Neural progenitor cell (in vitro differentiated cells): ENCODE results near the gene NUP210. TPM values are rescaled to one million over a fixed set of nuclear protein-coding genes. Genes with fewer than 3 reads are reported as not detected.
"Not testable (repeated sequence)": the region's sequence is repeated elsewhere in the genome, so short reads cannot be mapped to it uniquely, and the experiment has no call there.

Experiments
- DNase-seq: peaks from one replicate; pipeline ENCODE4 v3.0.0-alpha.2; 2016; ENCODE audit warnings: low spot score
- H2AFZ ChIP-seq: fragments of 200-600 bp; sonication (generic); replicated peaks from 2 replicates; pipeline ENCODE4 v1.6.1; 2016; ENCODE audit warnings: antibody characterized with exemption
- H3F3A ChIP-seq: fragments of 200-600 bp; sonication (generic); 2 replicates; pipeline ENCODE4 v1.6.1; 2016; ENCODE audit warnings: antibody characterized with exemption, low read depth
- H3K27ac ChIP-seq: fragments of 200-600 bp; sonication (generic); 2 replicates; pipeline ENCODE4 v1.5.1; 2016; ENCODE audit warnings: mild to moderate bottlenecking
- H3K27me3 ChIP-seq: fragments of 200-600 bp; sonication (generic); 2 replicates; pipeline ENCODE4 v1.6.1; 2016; ENCODE audit warnings: mild to moderate bottlenecking, moderate library complexity
- H3K36me3 ChIP-seq: fragments of 200-600 bp; sonication (generic); 2 replicates; pipeline ENCODE4 v1.5.1; 2016
- H3K4me1 ChIP-seq: fragments of 200-600 bp; sonication (generic); 2 replicates; pipeline ENCODE4 v1.6.1; 2016; ENCODE audit warnings: mixed run types
- H3K4me2 ChIP-seq: fragments of 200-600 bp; sonication (generic); 2 replicates; pipeline ENCODE4 v1.6.1; 2016
- H3K4me3 ChIP-seq: fragments of 200-600 bp; sonication (generic); 2 replicates; pipeline ENCODE4 v1.5.1; 2016
- H3K79me2 ChIP-seq: fragments of 200-600 bp; sonication (generic); 2 replicates; pipeline ENCODE4 v1.6.1; 2016; ENCODE audit warnings: low read depth
- H3K9ac ChIP-seq: fragments of 200-600 bp; sonication (generic); 2 replicates; pipeline ENCODE4 v1.6.1; 2016
- H3K9me3 ChIP-seq: fragments of 200-600 bp; sonication (generic); 2 replicates; pipeline ENCODE4 v1.5.1; 2016; ENCODE audit warnings: low read depth
- H4K20me1 ChIP-seq: fragments of 200-600 bp; sonication (generic); 2 replicates; pipeline ENCODE4 v1.6.1; 2016; ENCODE audit warnings: low read depth
- H3K27ac Mint-ChIP-seq: 3 replicates; pipeline ENCODE4 v1.8.0; 2021; ENCODE audit warnings: mixed read lengths
- H3K27me3 Mint-ChIP-seq: 2 replicates; pipeline ENCODE4 v1.8.0; 2022; ENCODE audit warnings: low read depth, mild to moderate bottlenecking, inconsistent platforms, moderate library complexity, mixed read lengths; ENCODE audit not compliant: insufficient read depth
- H3K36me3 Mint-ChIP-seq: 3 replicates; pipeline ENCODE4 v1.8.0; 2021; ENCODE audit warnings: mixed read lengths
- H3K4me1 Mint-ChIP-seq: 3 replicates; pipeline ENCODE4 v1.8.0; 2021; ENCODE audit warnings: mixed read lengths
- H3K4me3 Mint-ChIP-seq: 3 replicates; pipeline ENCODE4 v1.8.0; 2021; ENCODE audit warnings: mild to moderate bottlenecking, moderate library complexity, mixed read lengths
- H3K9me3 Mint-ChIP-seq: 3 replicates; pipeline ENCODE4 v1.8.0; 2020; ENCODE audit warnings: mixed read lengths
- CTCF ChIP-seq: fragments of 200-600 bp; sonication (generic); IDR thresholded peaks from 2 replicates; pipeline ENCODE4 v1.5.1; 2017; ENCODE audit warnings: antibody characterized with exemption, mild to moderate bottlenecking
- EZH2 ChIP-seq: fragments of 200-600 bp; sonication (generic); IDR thresholded peaks from 2 replicates; pipeline ENCODE4 v1.6.1; 2017; ENCODE audit warnings: antibody characterized with exemption, mild to moderate bottlenecking, moderate library complexity
- EZH2phosphoT487 ChIP-seq: fragments of 200-600 bp; sonication (generic); IDR thresholded peaks from 2 replicates; pipeline ENCODE4 v1.6.1; 2017; ENCODE audit warnings: antibody characterized with exemption
- total RNA-seq: library from RNA; depleted of rRNA; stranded (reverse); fragments of >200 nt; gene quantifications from 2 replicates; pipeline ENCODE4 v1.2.3, GENCODE V29; 2015; ENCODE audit warnings: low replicate concordance

Gene NUP210
- total RNA-seq, 1 donor from 2014 or later: 37.1 TPM

- H3K4me2 ChIP-seq: no peak overlapping the region
- Mint-ChIP-seq H3K36me3 (no peaks in the 10 kb centered on the region), H3K4me1 (peaks cover 12% of the 10 kb centered on the region), H3K9me3 (peaks cover 2% of the 10 kb centered on the region), H3K27ac (no peak overlapping the region), H3K27me3 (no peaks in the 10 kb centered on the region), H3K4me3 (no peak overlapping the region)
- no peaks in the 10 kb centered on the region for H3K36me3 ChIP-seq
- no peaks in the 10 kb centered on the region for H4K20me1 ChIP-seq
- no peak overlapping the region for H2AFZ ChIP-seq
- no peak overlapping the region for H3K9ac ChIP-seq
- no peaks in the 10 kb centered on the region for H3F3A ChIP-seq
- H3K4me3 ChIP-seq: no peak overlapping the region
- H3K27ac ChIP-seq: no peak overlapping the region
- no peaks in the 10 kb centered on the region for H3K79me2 ChIP-seq
- DNase-seq: no peak
- no peaks in the 10 kb centered on the region for H3K27me3 ChIP-seq
- H3K4me1 ChIP-seq: no peaks in the 10 kb centered on the region
- peaks cover 6% of the 10 kb centered on the region for H3K9me3 ChIP-seq
- TF ChIP-seq CTCF: no peak
- no peak for TF ChIP-seq EZH2phosphoT487
- TF ChIP-seq EZH2: no peak
Observed at GRCh38 chr3:13429631-13430291, 9.6 kb upstream of the NUP210 start.

DNA sequence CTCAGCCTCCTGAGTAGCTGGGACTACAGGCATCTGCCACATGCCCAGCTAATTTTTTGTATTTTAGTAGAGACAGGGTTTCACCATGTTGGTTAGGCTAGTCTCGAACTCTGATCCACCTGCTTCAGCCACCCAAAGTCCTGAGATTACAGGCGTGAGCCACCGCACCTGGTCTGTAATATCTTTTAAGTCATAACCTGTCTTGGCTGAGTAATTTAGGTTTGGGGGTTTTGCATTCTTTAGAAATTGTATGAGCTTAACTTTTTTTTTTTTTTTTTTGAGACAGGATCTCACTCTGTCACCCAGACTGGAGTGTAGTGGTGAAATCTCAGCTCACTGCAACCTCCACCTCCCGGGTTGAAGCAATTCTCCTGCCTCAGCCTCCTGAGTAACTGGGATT lies 8.6 kb upstream of the NUP210 start:
- not testable (repeated sequence) for H3K27ac ChIP-seq, H3K4me2 ChIP-seq, H3K4me3 Mint-ChIP-seq, H3K79me2 ChIP-seq, H3K27me3 ChIP-seq, H3K9ac ChIP-seq, H3K36me3 Mint-ChIP-seq, H3K27me3 Mint-ChIP-seq, H2AFZ ChIP-seq, H3K36me3 ChIP-seq, H3K9me3 Mint-ChIP-seq, H3F3A ChIP-seq, H4K20me1 ChIP-seq, H3K27ac Mint-ChIP-seq, H3K4me3 ChIP-seq, H3K4me1 Mint-ChIP-seq, DNase-seq, H3K9me3 ChIP-seq, H3K4me1 ChIP-seq

- no peaks in the 10 kb centered on the region for H3K79me2 ChIP-seq
- H4K20me1 ChIP-seq: no peaks in the 10 kb centered on the region
- H3K4me3 ChIP-seq: no peak overlapping the region
- H3K4me1 Mint-ChIP-seq: peaks cover 3% of the 10 kb centered on the region
- H3K9me3 ChIP-seq: peaks cover 6% of the 10 kb centered on the region
- no peak overlapping the region for H3K4me3 Mint-ChIP-seq
- H3K9me3 Mint-ChIP-seq: peaks cover 2% of the 10 kb centered on the region
- H3K9ac ChIP-seq: no peak overlapping the region
- H3K4me2 ChIP-seq: no peak overlapping the region
- no peaks in the 10 kb centered on the region for H3K36me3 Mint-ChIP-seq
- peaks cover 3% of the 10 kb centered on the region for H3K27me3 Mint-ChIP-seq
- H3K27me3 ChIP-seq: no peaks in the 10 kb centered on the region
- H3K27ac Mint-ChIP-seq: no peak overlapping the region
- H3K36me3 ChIP-seq: no peaks in the 10 kb centered on the region
- peak overlapping the region; percentile 3 for H2AFZ ChIP-seq
- no peak for DNase-seq
- no peak overlapping the region for H3K27ac ChIP-seq
- TF ChIP-seq EZH2 (no peak), CTCF (no peak), EZH2phosphoT487 (no peak)
- no peaks in the 10 kb centered on the region for H3F3A ChIP-seq
- no peaks in the 10 kb centered on the region for H3K4me1 ChIP-seq
Observed at GRCh38 chr3:13427662-13428603, 7.8 kb upstream of the NUP210 start.

DNA sequence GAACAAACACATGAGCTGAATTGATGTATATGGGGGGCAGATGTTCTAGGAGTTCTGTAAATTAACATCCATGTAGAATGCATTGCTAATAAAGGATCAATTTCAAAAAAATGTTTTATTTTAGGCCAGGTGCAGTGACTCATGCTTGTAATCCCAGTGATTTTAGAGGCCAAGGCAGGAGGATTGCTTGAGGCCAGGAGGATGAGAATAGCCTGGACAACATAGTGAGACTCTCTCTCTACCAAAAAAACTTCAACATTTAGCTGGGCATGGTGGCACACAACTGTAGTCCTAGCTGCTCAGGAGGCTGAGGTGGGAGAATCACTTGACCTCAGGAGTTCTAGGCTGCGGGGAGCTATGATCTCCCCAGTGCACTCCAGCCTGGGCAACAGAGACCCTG lies 6.5 kb upstream of the NUP210 start:
- H3K79me2 ChIP-seq: no peaks in the 10 kb centered on the region
- no peak overlapping the region for H3K9ac ChIP-seq
- Mint-ChIP-seq H3K36me3 (no peaks in the 10 kb centered on the region), H3K9me3 (peaks cover 2% of the 10 kb centered on the region), H3K27me3 (peaks cover 3% of the 10 kb centered on the region), H3K4me3 (no peak overlapping the region), H3K4me1 (peaks cover 3% of the 10 kb centered on the region), H3K27ac (no peak overlapping the region)
- no peak overlapping the region for H3K27ac ChIP-seq
- H4K20me1 ChIP-seq: no peaks in the 10 kb centered on the region
- no peak overlapping the region for H3K4me3 ChIP-seq
- H3K4me2 ChIP-seq: no peak overlapping the region
- DNase-seq: no peak
- no peaks in the 10 kb centered on the region for H3K9me3 ChIP-seq
- no peaks in the 10 kb centered on the region for H3K4me1 ChIP-seq
- no peaks in the 10 kb centered on the region for H3F3A ChIP-seq
- H3K36me3 ChIP-seq: no peaks in the 10 kb centered on the region
- no peak for TF ChIP-seq CTCF
- TF ChIP-seq EZH2phosphoT487: no peak
- TF ChIP-seq EZH2: no peak
- H3K27me3 ChIP-seq: no peaks in the 10 kb centered on the region
- H2AFZ ChIP-seq: no peak overlapping the region
